ENCODE results near the gene CNOT9.

CNOT9 gene

DNA sequence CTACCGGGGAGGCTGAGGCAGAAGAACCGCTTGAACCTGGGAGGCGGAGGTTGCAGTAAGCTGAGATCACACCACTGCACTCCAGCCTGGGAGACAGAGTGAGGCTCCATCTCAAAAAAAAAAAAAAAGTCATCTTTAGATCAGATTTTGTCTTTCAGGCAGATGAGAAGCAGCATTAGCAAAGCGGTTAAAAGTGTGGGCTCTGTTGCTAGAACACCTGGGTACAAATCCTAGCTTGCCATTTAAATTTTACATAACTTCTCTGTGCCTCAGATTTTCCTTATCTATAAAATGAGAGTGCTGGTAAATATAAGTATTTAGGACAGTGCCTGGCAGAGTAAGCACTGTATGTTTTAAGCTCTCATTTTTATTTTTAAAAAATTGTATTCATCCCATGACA lies 8.2 kb downstream of the CNOT9 start:
- Histone ChIP-seq H3K36me3 (ENCODE audit: control insufficient read depth, insufficient read depth, low read length) (peaks cover 12% of the 10 kb centered on the region), H3K9me3 (ENCODE audit: control insufficient read depth, low read length) (no peaks in the 10 kb centered on the region), H3K4me1 (ENCODE audit: control insufficient read depth, insufficient read depth, low read length) (no peaks in the 10 kb centered on the region), H3K27me3 (ENCODE audit: control insufficient read depth, insufficient read depth, low read length, poor library complexity, severe bottlenecking) (no peaks in the 10 kb centered on the region), H3K27ac (ENCODE audit: insufficient read depth, low read depth, low read length, poor library complexity, severe bottlenecking) (no peak overlapping the region), H3K4me3 (ENCODE audit: insufficient read depth, low read depth, low read length) (no peak overlapping the region)
- 91 to 97% methylated on average over 4 of the region's 4 CpGs for WGBS, 2 experiments

DNA sequence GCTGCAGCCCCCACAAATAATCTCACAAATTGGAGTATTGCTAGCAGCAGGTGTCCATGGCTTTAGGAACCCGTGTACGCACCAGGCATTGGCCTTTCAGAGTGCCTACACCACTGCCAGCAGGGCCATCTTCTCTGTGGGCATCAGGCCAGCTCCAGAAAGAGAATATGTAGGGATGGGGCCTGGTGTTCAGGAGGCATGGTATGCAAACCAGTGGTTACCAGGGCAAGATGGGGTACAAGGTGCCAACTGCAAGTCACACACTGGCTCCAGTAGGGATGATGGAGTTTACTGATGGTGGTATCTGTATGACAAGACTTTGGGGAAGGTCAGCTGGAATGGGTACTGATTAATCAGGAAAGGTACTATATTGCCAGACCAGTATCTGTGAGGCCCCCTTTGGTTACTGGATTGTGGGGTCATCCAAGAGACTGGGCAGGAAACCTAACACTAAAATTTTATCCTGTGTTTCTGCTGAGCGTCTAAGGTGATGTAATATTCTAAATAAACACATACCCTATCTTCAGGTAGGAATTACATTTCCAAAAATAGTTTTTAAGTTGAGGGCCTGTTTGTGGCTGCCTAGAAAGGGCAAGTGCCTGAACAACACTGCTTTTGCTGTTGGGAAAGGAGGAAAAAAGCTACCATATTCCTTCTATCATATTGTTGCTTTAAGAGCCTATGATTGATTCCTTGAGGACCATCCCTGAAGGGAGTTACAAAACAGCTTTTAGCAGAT lies 9.0 kb downstream of the CNOT9 start:
- peaks cover 15% of the 10 kb centered on the region for H3K36me3 ChIP-seq (ENCODE audit: control insufficient read depth, insufficient read depth, low read length)
- no peak overlapping the region for H3K27ac ChIP-seq (ENCODE audit: insufficient read depth, low read depth, low read length, poor library complexity, severe bottlenecking)
- WGBS, 2 experiments = 94% methylated on average over 2 of the region's 3 CpGs
- H3K27me3 ChIP-seq (ENCODE audit: control insufficient read depth, insufficient read depth, low read length, poor library complexity, severe bottlenecking) = no peaks in the 10 kb centered on the region
- H3K4me1 ChIP-seq (ENCODE audit: control insufficient read depth, insufficient read depth, low read length) = no peaks in the 10 kb centered on the region
- no peak overlapping the region for H3K4me3 ChIP-seq (ENCODE audit: insufficient read depth, low read depth, low read length)
- H3K9me3 ChIP-seq (ENCODE audit: control insufficient read depth, low read length) = no peaks in the 10 kb centered on the region

DNA sequence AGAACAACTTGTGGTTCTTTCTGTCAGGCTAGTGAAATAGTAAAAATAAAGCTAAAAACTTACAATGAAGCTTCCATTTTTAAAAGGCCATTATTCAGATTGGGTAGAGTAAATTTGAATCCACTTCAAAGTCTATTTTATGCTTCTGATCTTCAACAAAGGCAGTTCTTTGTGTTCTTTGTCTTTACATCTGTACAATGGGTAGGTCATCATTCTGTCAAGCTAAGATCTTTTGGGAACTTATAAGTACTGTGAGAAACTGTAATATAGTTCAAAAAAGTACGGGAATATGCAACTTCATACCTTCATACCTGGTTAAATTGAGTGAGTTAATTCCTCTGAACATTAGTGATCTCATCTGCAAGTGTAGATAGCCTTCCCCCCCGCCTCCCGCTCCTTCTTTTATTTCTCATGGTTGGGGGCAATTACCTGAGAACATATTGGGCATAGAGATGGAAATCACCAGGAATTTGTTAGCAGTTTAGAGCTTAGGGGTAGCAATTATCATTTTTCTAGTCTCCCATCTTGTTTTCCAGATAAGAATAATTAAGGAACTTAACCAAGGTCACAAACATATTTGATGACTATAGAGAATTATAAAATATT lies 9.7 kb downstream of the CNOT9 start:
- Histone ChIP-seq H3K4me3 (ENCODE audit: insufficient read depth, low read depth, low read length) (no peak overlapping the region), H3K27ac (ENCODE audit: insufficient read depth, low read depth, low read length, poor library complexity, severe bottlenecking) (no peak overlapping the region), H3K4me1 (ENCODE audit: control insufficient read depth, insufficient read depth, low read length) (no peaks in the 10 kb centered on the region), H3K9me3 (ENCODE audit: control insufficient read depth, low read length) (no peaks in the 10 kb centered on the region), H3K36me3 (ENCODE audit: control insufficient read depth, insufficient read depth, low read length) (peaks cover 15% of the 10 kb centered on the region), H3K27me3 (ENCODE audit: control insufficient read depth, insufficient read depth, low read length, poor library complexity, severe bottlenecking) (no peaks in the 10 kb centered on the region)
- 72 to 81% methylated on average over 3 of the region's 3 CpGs for WGBS, 2 experiments

DNA sequence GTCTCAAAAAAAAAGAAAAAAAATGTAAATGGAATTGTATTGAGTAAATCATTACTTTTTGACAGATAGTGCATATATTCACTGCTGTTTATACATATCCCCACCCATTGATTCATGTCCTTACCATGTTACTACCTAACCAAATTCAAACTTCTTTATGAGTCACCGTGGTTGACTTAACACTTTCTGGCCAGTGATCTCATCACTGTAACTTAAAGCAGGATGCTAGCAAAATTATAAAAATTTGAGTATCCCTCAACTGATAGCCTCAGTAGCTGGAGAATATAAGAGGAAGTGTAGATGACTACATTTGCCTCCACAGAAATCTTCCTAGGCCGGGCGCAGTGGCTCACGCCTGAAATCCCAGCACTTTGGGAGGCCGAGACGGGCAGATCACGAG lies 13.4 kb downstream of the CNOT9 start:
- Histone ChIP-seq H3K27ac (ENCODE audit: insufficient read depth, low read depth, low read length, poor library complexity, severe bottlenecking) (no peak overlapping the region), H3K9me3 (ENCODE audit: control insufficient read depth, low read length) (no peaks in the 10 kb centered on the region), H3K27me3 (ENCODE audit: control insufficient read depth, insufficient read depth, low read length, poor library complexity, severe bottlenecking) (no peaks in the 10 kb centered on the region), H3K4me3 (ENCODE audit: insufficient read depth, low read depth, low read length) (no peak overlapping the region), H3K4me1 (ENCODE audit: control insufficient read depth, insufficient read depth, low read length) (no peaks in the 10 kb centered on the region), H3K36me3 (ENCODE audit: control insufficient read depth, insufficient read depth, low read length) (peaks cover 26% of the 10 kb centered on the region)
- WGBS, 2 experiments = 92 to 97% methylated on average over 7 of the region's 7 CpGs

DNA sequence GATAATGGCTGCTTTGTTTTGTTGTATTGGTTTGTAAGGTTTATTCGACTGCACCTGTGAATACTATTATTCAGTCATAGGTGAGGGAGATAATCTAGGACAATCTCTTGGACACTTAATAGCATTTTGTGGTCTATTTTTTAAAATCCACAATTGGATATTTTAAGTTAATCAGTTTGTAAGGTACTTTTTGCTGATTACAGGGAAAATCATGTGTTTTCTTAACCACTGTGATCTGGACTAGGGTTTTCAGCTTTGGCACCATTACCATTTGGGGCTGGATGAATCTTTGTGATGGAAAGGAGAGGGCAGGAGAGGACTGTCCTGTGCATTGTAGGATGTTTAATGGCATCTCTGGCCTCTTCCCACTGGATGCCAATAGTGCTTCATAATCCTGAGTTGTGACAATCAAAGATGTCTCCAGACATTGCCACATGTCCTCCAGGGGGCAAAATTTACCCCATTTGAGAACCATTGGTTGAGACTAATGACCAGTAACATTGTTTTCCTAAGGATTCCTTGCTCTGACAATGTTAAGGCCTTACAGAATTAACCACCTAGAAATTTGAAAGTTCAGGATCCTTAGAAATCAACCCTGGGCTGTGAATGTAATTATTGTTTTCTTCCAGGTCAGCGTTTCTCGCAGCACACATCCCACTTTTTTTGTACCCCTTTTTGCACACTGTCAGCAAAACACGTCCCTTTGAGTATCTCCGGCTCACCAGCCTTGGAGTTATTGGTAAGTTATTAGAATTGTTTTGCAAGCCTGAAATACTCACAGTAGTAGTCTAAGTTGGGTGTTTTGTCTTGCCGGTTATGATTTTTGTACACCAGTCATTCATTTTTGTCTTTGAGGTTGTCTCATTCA lies 15.6 kb downstream of the CNOT9 start:
- no peaks in the 10 kb centered on the region for H3K4me1 ChIP-seq (ENCODE audit: control insufficient read depth, insufficient read depth, low read length)
- H3K27ac ChIP-seq (ENCODE audit: insufficient read depth, low read depth, low read length, poor library complexity, severe bottlenecking) = no peak overlapping the region
- no peaks in the 10 kb centered on the region for H3K27me3 ChIP-seq (ENCODE audit: control insufficient read depth, insufficient read depth, low read length, poor library complexity, severe bottlenecking)
- H3K9me3 ChIP-seq (ENCODE audit: control insufficient read depth, low read length) = no peaks in the 10 kb centered on the region
- peaks cover 35% of the 10 kb centered on the region for H3K36me3 ChIP-seq (ENCODE audit: control insufficient read depth, insufficient read depth, low read length)
- 96 to 99% methylated on average over 6 of the region's 6 CpGs for WGBS, 2 experiments
- H3K4me3 ChIP-seq (ENCODE audit: insufficient read depth, low read depth, low read length) = no peak overlapping the region

DNA sequence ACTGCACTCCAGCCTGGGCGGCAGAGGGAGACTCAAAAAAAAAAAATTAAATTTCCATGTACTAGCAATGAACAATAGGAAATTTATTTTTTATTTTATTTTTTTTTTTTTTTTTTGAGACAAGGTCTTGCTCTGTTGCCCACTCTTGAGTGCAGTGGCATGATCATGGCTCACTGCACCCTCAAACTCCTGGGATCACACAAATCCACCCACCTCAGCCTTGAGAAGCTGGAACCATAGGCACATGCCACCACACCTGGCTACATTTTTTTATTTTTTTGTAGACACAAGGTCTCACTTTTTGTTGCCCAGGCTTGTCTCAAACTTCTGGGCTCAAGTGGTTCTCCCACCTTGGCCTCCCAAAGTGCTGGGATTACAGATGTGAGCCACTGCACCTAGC lies 16.9 kb downstream of the CNOT9 start:
- H3K36me3 ChIP-seq (ENCODE audit: control insufficient read depth, insufficient read depth, low read length) = peaks cover 40% of the 10 kb centered on the region
- WGBS, 2 experiments = 88 to 100% methylated on average over 1 of the region's 1 CpG
- H3K27me3 ChIP-seq (ENCODE audit: control insufficient read depth, insufficient read depth, low read length, poor library complexity, severe bottlenecking) = no peaks in the 10 kb centered on the region
- H3K4me1 ChIP-seq (ENCODE audit: control insufficient read depth, insufficient read depth, low read length) = no peaks in the 10 kb centered on the region
- H3K4me3 ChIP-seq (ENCODE audit: insufficient read depth, low read depth, low read length) = no peak overlapping the region
- H3K27ac ChIP-seq (ENCODE audit: insufficient read depth, low read depth, low read length, poor library complexity, severe bottlenecking) = no peak overlapping the region
- H3K9me3 ChIP-seq (ENCODE audit: control insufficient read depth, low read length) = no peaks in the 10 kb centered on the region

DNA sequence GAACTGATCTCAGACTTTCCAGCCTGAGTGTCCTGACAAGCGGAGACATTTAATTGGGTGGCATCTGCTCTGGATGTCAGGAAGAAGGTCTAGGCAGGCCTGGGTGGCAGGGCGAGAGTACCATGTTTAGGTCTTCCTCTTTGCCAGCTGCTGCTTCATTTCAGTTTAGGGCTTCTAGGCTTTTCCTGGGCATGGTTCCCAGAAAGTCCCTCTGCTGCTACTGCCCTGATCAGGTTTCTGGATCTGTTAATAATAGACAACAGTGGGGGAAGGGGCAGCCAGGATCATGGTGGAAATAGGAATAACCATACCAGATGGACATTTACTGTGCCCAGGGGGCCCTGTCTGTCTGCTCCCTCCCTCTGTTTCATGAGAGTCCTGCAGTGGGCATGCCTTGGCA lies 36.8 kb downstream of the CNOT9 start:
- Histone ChIP-seq H3K27me3 (ENCODE audit: control insufficient read depth, insufficient read depth, low read length, poor library complexity, severe bottlenecking) (no peaks in the 10 kb centered on the region), H3K9me3 (ENCODE audit: control insufficient read depth, low read length) (no peaks in the 10 kb centered on the region), H3K27ac (ENCODE audit: insufficient read depth, low read depth, low read length, poor library complexity, severe bottlenecking) (no peak overlapping the region), H3K4me3 (ENCODE audit: insufficient read depth, low read depth, low read length) (no peak overlapping the region), H3K36me3 (ENCODE audit: control insufficient read depth, insufficient read depth, low read length) (no peaks in the 10 kb centered on the region), H3K4me1 (ENCODE audit: control insufficient read depth, insufficient read depth, low read length) (peaks cover 11% of the 10 kb centered on the region)
- 94 to 95% methylated on average over 2 of the region's 2 CpGs for WGBS, 2 experiments

DNA sequence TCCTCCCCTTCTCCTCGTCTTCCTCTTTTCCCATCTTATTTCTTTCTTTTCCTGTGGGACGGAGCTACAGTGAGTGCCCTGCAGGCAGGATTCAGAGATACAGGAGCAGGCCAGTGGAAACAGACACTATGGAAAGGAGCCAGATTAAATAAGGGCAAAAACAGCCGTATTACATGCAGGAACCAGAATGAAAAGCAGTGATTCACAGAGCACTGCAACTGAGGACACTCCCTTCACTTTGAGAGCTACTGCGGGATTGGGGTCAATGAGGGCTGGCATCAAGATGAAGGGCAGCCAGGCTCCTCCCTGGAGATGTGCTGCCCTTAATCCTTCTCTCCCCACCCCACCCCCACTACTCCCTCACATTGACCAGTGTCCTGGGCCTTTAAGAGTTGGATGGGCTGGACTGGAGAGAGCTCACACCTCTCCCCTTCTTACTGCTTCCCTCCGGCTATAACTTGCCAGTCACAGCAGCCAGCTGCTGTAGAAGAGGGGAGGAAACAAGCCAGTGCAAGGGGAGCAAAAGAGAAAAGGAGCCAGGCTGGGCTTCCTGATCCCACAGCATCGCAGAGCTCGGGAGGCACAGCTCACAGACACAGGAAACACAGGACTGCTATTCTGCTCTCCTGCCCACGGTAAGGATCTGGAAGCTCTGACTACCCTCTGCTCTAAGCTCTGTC lies 38.9 kb downstream of the CNOT9 start, which contains the start of gene PLCD4:
Gene PLCD4 (plus strand): TSS at position 464 of the 680 bp plus-strand sequence. CDS start 7,841 bp downstream, outside the sequence.
- Histone ChIP-seq H3K9me3 (ENCODE audit: control insufficient read depth, low read length) (no peaks in the 10 kb centered on the region), H3K27ac (ENCODE audit: insufficient read depth, low read depth, low read length, poor library complexity, severe bottlenecking) (no peak within 1 kb of the TSS), H3K27me3 (ENCODE audit: control insufficient read depth, insufficient read depth, low read length, poor library complexity, severe bottlenecking) (no peaks in the 10 kb centered on the region), H3K4me3 (ENCODE audit: insufficient read depth, low read depth, low read length) (no peak within 1 kb of the TSS), H3K4me1 (ENCODE audit: control insufficient read depth, insufficient read depth, low read length) (peaks cover 11% of the 10 kb centered on the region), H3K36me3 (ENCODE audit: control insufficient read depth, insufficient read depth, low read length) (no peaks in the 10 kb centered on the region)
- WGBS, 2 experiments = 47 to 49% methylated on average over 8 of the region's 8 CpGs

DNA sequence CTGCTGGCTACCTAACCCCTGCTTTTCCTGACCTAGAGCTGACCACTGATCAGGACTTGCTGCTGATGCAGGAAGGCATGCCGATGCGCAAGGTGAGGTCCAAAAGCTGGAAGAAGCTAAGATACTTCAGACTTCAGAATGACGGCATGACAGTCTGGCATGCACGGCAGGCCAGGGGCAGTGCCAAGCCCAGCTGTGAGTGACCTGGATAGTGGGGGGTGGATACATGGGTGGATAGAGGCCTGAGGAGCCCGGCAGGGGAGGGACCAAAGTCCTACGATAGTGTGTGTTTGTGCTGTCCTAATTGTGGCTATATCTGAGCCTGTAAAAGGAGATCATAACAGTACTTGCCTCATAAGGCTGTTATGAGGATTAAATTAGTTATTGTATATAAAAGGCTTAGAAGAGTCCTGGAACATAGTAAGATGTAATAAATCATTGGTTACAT lies 47.3 kb downstream of the CNOT9 start:
- H3K36me3 ChIP-seq (ENCODE audit: control insufficient read depth, insufficient read depth, low read length) = no peaks in the 10 kb centered on the region
- WGBS, 2 experiments = 91% methylated on average over 6 of the region's 6 CpGs
- no peaks in the 10 kb centered on the region for H3K9me3 ChIP-seq (ENCODE audit: control insufficient read depth, low read length)
- H3K27me3 ChIP-seq (ENCODE audit: control insufficient read depth, insufficient read depth, low read length, poor library complexity, severe bottlenecking) = no peaks in the 10 kb centered on the region
- H3K4me3 ChIP-seq (ENCODE audit: insufficient read depth, low read depth, low read length) = no peak overlapping the region
- no peaks in the 10 kb centered on the region for H3K4me1 ChIP-seq (ENCODE audit: control insufficient read depth, insufficient read depth, low read length)
- no peak overlapping the region for H3K27ac ChIP-seq (ENCODE audit: insufficient read depth, low read depth, low read length, poor library complexity, severe bottlenecking)
